ENCODE data around the gene SLC2A11.

DNA sequence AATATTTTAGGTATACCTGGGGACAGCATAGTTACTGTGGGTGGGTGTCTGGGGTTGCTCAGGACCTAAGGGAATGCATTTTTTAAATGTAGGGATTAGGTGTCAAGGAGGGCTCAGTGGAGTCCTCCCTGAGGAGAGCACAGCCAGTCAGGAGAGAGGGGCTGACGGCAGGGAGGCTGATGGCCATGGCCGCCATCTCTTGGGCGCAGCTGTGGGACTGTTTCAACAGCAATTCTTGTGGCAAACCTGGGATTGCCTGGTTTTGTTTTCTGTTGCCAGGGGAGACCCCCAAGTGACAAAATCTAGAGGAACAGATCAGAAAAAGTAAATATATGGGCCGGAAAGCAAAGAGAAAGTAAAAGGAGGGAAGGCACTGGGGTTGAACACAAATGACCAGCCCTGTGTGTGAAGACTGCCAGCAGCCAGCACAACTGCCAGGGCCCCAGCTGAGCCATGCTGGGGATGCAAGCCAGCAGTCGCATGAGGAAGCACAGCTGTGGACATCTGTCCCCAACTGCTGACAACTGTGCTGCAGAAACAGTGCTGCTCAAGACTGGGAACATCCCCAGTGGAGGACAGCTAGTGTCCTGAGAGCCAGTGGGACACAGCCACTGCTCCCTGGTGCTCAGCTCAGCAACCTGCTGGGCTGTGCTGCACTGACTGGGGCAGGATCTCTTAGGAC is 47.0 kb downstream of the SLC2A11 start:
- TF ChIP-seq SUZ12 (IDR thresholded peaks at IDR 0.05; ENCODE audit: extremely low read depth, insufficient read depth, insufficient read length) (no peak), YY1 (IDR thresholded peaks at IDR 0.05; ENCODE audit: insufficient read depth, insufficient read length) (no peak)
